MCF 10A (cell line): ENCODE measurements around the gene GLMP. TPM values are rescaled to one million over a fixed set of nuclear protein-coding genes. Genes with fewer than 3 reads are reported as not detected.

ENCODE experiments used
- Bru-seq: library from RNA; stranded (reverse); fragments of 400-500 nt; gene quantifications from one replicate; lab custom pipeline; 2021; lab: Mats Ljungman, UMichigan
- BruChase-seq, 2 experiments: library from RNA; stranded (reverse); fragments of 400-500 nt; gene quantifications; one replicate each; lab custom pipeline; 2021; lab: Mats Ljungman, UMichigan
- BruUV-seq: library from RNA; stranded (reverse); fragments of 400-500 nt; replicated peaks from 2 replicates; lab custom pipeline; 2021; lab: Mats Ljungman, UMichigan
- CTCF ChIA-PET: fragments of 300-600 bp; sonication (Branson Sonifier 250); formaldehyde crosslinking; extraction: SDS; loops from one replicate; lab custom pipeline; 2021; ENCODE audit warnings: antibody characterized with exemption, inconsistent platforms; lab: Yijun Ruan, JAX
- POLR2A ChIA-PET: fragments of 300-600, 350-650 bp; sonication (Branson Sonifier 250); formaldehyde crosslinking; extraction: SDS; loops from one replicate; lab custom pipeline; 2020; ENCODE audit warnings: antibody characterized with exemption, inconsistent platforms; lab: Yijun Ruan, JAX
- DNase-seq: peaks from one replicate; pipeline ENCODE4 v3.0.0-alpha.2; 2018; ENCODE audit not compliant: unreplicated experiment
- H3K27ac Mint-ChIP-seq: one replicate; pipeline ENCODE4 v1.8.0; 2022; ENCODE audit warnings: mild to moderate bottlenecking, low read depth, mixed read lengths; ENCODE audit not compliant: unreplicated experiment
- H3K27me3 Mint-ChIP-seq: one replicate; pipeline ENCODE4 v1.8.0; 2022; ENCODE audit warnings: mixed read lengths; ENCODE audit not compliant: insufficient read depth, unreplicated experiment
- H3K36me3 Mint-ChIP-seq: one replicate; pipeline ENCODE4 v1.8.0; 2022; ENCODE audit warnings: mild to moderate bottlenecking, moderate library complexity, mixed read lengths; ENCODE audit not compliant: insufficient read depth, unreplicated experiment
- H3K4me1 Mint-ChIP-seq: one replicate; pipeline ENCODE4 v1.8.0; 2022; ENCODE audit warnings: mixed read lengths; ENCODE audit not compliant: insufficient read depth, unreplicated experiment
- H3K4me3 Mint-ChIP-seq: one replicate; pipeline ENCODE4 v1.8.0; 2022; ENCODE audit warnings: mild to moderate bottlenecking, moderate library complexity, mixed read lengths; ENCODE audit not compliant: unreplicated experiment
- H3K9me3 Mint-ChIP-seq: one replicate; pipeline ENCODE4 v1.8.0; 2022; ENCODE audit warnings: mixed read lengths; ENCODE audit not compliant: unreplicated experiment
- CTCF ChIP-seq: fragments of 200-600 bp; IDR thresholded peaks from one replicate; pipeline ENCODE4 v1.8.0; 2022; ENCODE audit warnings: antibody characterized with exemption, mild to moderate bottlenecking; ENCODE audit not compliant: unreplicated experiment
- intact Hi-C: fragments of 100-400 bp; cut with micrococcal nuclease; formaldehyde crosslinking; loops from 2 replicates; pipeline ENCODE4 v1.14.1; 2022
- long read RNA-seq: library from polyadenylated mRNA; stranded (forward); transcript quantifications from one replicate; pipeline ENCODE4 v2.0.0, GENCODE V29; 2022
- total RNA-seq: library from RNA; stranded (reverse); gene quantifications from 2 replicates; pipeline ENCODE4 v1.2.3, GENCODE V29; 2022

The GLMP gene
- total RNA-seq (12.9 and 17.5 TPM in 2 replicates), Bru-seq, nascent RNA (percentile 54 among the genes with signal in this experiment), BruChase-seq, experiment 1, labeled RNA remaining after a 6-hour chase (percentile 82 among the genes with signal in this experiment), BruChase-seq, experiment 2, labeled RNA remaining after a 2-hour chase (percentile 68 among the genes with signal in this experiment)
- long read RNA-seq, transcript GLMP-201 (6 exons, 1,604 nt): major isoform, 22 of 32 reads
- long read RNA-seq, partial matches to known transcripts: 2 of 32 reads
- long read RNA-seq, other reads (novel, unspliced or antisense): 6 of 32 reads

GRCh38 chr1:156295391-156295947, at the start of gene GLMP:
TSS of gene GLMP (minus strand) at chr1:156295679. CDS start at chr1:156295645, 34 bp downstream.
- DNase-seq: peak; percentile 53
- H3K36me3 Mint-ChIP-seq: peaks cover 15% of the 10 kb centered on the region
- ChIA-PET CTCF (interaction anchor here (0.6 to 0.9 kb wide), 3 partner anchors 12 to 32 kb away, joined by 3 to 4 read pairs (median 3); partner anchors contain the start of gene SMG5), POLR2A (interaction anchor here (0.6 to 13.5 kb wide), 7 partner anchors 11 to 149 kb away, joined by 3 to 210 read pairs (median 3); partner anchors contain the start of genes CCT3, PMF1, SLC25A44 and SMG5)
- intact Hi-C loops: no loop called here
- peaks cover 19% of the 10 kb centered on the region for H3K4me1 Mint-ChIP-seq
- BruUV-seq: no TSS peak
- no peak for TF ChIP-seq CTCF
- peak within 1 kb of the TSS; percentile 96 for H3K27ac Mint-ChIP-seq
- peak within 1 kb of the TSS; percentile 93 for H3K4me3 Mint-ChIP-seq
- H3K27me3 Mint-ChIP-seq: no peaks in the 10 kb centered on the region
- H3K9me3 Mint-ChIP-seq: no peaks in the 10 kb centered on the region

- Mint-ChIP-seq H3K27ac (no peak overlapping the region), H3K4me3 (no peak overlapping the region), H3K36me3 (no peaks in the 10 kb centered on the region), H3K4me1 (no peaks in the 10 kb centered on the region), H3K27me3 (no peaks in the 10 kb centered on the region), H3K9me3 (no peaks in the 10 kb centered on the region)
- no peak for DNase-seq
- TF ChIP-seq CTCF: no peak
- intact Hi-C loops: no loop called here
- no TSS peak for BruUV-seq
- ChIA-PET CTCF (interaction anchor here (0.5 to 4.8 kb wide), 14 partner anchors 8 to 382 kb away, joined by 3 to 38 read pairs (median 3); no protein-coding TSS in a partner anchor), POLR2A (interaction anchor here (0.6 to 0.8 kb wide), 2 partner anchors 11 to 32 kb away, joined by 3 read pairs; no protein-coding TSS in a partner anchor)
Observed at GRCh38 chr1:156344409-156344808, 48.9 kb upstream of the GLMP start.

- intact Hi-C loops: no loop called here
- Mint-ChIP-seq H3K36me3 (no peaks in the 10 kb centered on the region), H3K4me1 (no peaks in the 10 kb centered on the region), H3K9me3 (no peaks in the 10 kb centered on the region), H3K27me3 (no peaks in the 10 kb centered on the region), H3K4me3 (no peak overlapping the region), H3K27ac (no peak overlapping the region)
- no peak for TF ChIP-seq CTCF
- no TSS peak for BruUV-seq
- ChIA-PET POLR2A (interaction anchor here (0.6 to 1.5 kb wide), 2 partner anchors 60 to 77 kb away, joined by 3 to 5 read pairs; partner anchors contain the start of gene SMG5), CTCF (interaction anchor here (0.6 to 2.4 kb wide), 6 partner anchors 16 to 283 kb away, joined by 3 to 11 read pairs (median 3); no protein-coding TSS in a partner anchor)
- no peak for DNase-seq
Observed at GRCh38 chr1:156342166-156342955, 46.9 kb upstream of the GLMP start.
